HepG2 (cell line): ENCODE results near the gene SLC17A9. TPM values are rescaled to one million over a fixed set of nuclear protein-coding genes. Genes with fewer than 3 reads are reported as not detected.

Experiments
- BHLHE40 ChIP-seq: IDR thresholded peaks from 2 replicates; pipeline ENCODE4 v1.6.1; 2011; ENCODE audit warnings: low read length, improper control_type of control experiment
- HBP1 ChIP-seq: IDR thresholded peaks from 2 replicates; pipeline ENCODE4 v1.6.1; 2016; ENCODE audit warnings: low read depth, control low read depth
- HOXA5 ChIP-seq: sonication (generic); formaldehyde crosslinking; IDR thresholded peaks from 2 replicates; pipeline ENCODE4 v1.4.0; 2020; ENCODE audit warnings: missing genetic modification reagents
- IKZF5 ChIP-seq: IDR thresholded peaks from 2 replicates; pipeline ENCODE4 v1.6.1; 2018; ENCODE audit warnings: missing genetic modification reagents, mild to moderate bottlenecking, missing compliant biosample characterization
- KDM1A ChIP-seq: IDR thresholded peaks from 2 replicates; pipeline ENCODE4 v1.6.1; 2016; ENCODE audit warnings: missing compliant biosample characterization
- KDM2A ChIP-seq: sonication (generic); formaldehyde crosslinking; IDR thresholded peaks from 2 replicates; pipeline ENCODE4 v1.4.0; 2020; ENCODE audit warnings: low read depth, missing genetic modification reagents, borderline replicate concordance
- MXD3 ChIP-seq: IDR thresholded peaks from 2 replicates; pipeline ENCODE4 v1.6.1; 2016; ENCODE audit warnings: mild to moderate bottlenecking, missing biosample characterization, missing genetic modification reagents
- RBFOX2 ChIP-seq: fragments of 200-400 bp; formaldehyde crosslinking; IDR thresholded peaks from 2 replicates; pipeline ENCODE4 v1.6.1; 2017; ENCODE audit warnings: low read depth, mild to moderate bottlenecking, low read length
- RCOR2 ChIP-seq: IDR thresholded peaks from 2 replicates; pipeline ENCODE4 v1.6.1; 2016; ENCODE audit warnings: missing biosample characterization, missing genetic modification reagents
- SPEN ChIP-seq: sonication (generic); formaldehyde crosslinking; IDR thresholded peaks from 2 replicates; pipeline ENCODE4 v1.5.1; 2020; ENCODE audit warnings: low read depth, mild to moderate bottlenecking, missing genetic modification reagents
- TRAFD1 ChIP-seq: sonication (generic); formaldehyde crosslinking; IDR thresholded peaks from 2 replicates; pipeline ENCODE4 v1.5.1; 2020; ENCODE audit warnings: missing genetic modification reagents, mild to moderate bottlenecking, borderline replicate concordance
- ZBTB38 ChIP-seq: sonication (generic); formaldehyde crosslinking; IDR thresholded peaks from 2 replicates; pipeline ENCODE4 v1.5.1; 2020; ENCODE audit warnings: mild to moderate bottlenecking, missing genetic modification reagents
- ZBTB43 ChIP-seq: sonication (generic); formaldehyde crosslinking; conservative IDR thresholded peaks from 2 replicates; pipeline ENCODE4 v1.4.0; 2020; ENCODE audit warnings: missing genetic modification reagents
- ZFP36L1 ChIP-seq: sonication (generic); formaldehyde crosslinking; IDR thresholded peaks from 2 replicates; pipeline ENCODE4 v1.8.0; 2022; ENCODE audit warnings: mild to moderate bottlenecking, missing genetic modification reagents, moderate library complexity
- ZNF598 ChIP-seq: sonication (generic); formaldehyde crosslinking; IDR thresholded peaks from 2 replicates; pipeline ENCODE4 v1.5.1; 2020; ENCODE audit warnings: mild to moderate bottlenecking, missing genetic modification reagents, borderline replicate concordance
- ZNF605 ChIP-seq: sonication (generic); formaldehyde crosslinking; IDR thresholded peaks from 2 replicates; pipeline ENCODE4 v1.8.0; 2022; ENCODE audit warnings: mild to moderate bottlenecking, missing genetic modification reagents
- ZNF644 ChIP-seq: IDR thresholded peaks from 2 replicates; pipeline ENCODE4 v1.6.1; 2016; ENCODE audit warnings: low read depth
- ZNF766 ChIP-seq: sonication (generic); formaldehyde crosslinking; IDR thresholded peaks from 2 replicates; pipeline ENCODE4 v1.5.0; 2020; ENCODE audit warnings: missing genetic modification reagents, borderline replicate concordance
- ZNF879 ChIP-seq: sonication (generic); formaldehyde crosslinking; IDR thresholded peaks from 2 replicates; pipeline ENCODE4 v1.8.1; 2023; ENCODE audit warnings: missing genetic modification reagents
- ZSCAN12 ChIP-seq: sonication (generic); formaldehyde crosslinking; IDR thresholded peaks from 2 replicates; pipeline ENCODE4 v1.9.0; 2021; ENCODE audit warnings: mild to moderate bottlenecking, missing genetic modification reagents
- polyA plus RNA-seq, 8 experiments: library from polyadenylated mRNA; depleted of rRNA in 3 of 8; stranded (reverse) in 7 of 8; unstranded in 1 of 8; fragments of >200 nt; fragmentation: Illumina TruSeq in 4 of 8; extraction: Trizol in 4 of 8; gene quantifications; 2 replicates each; pipeline versions ENCODE4 v1.2.1 to v1.2.3, GENCODE V29; 2011 to 2016; ENCODE audit warnings: low read depth in 4 of 8, missing spikeins in 1 of 8, mixed read lengths in 1 of 8; ENCODE audit not compliant: insufficient read depth in 1 of 8
- total RNA-seq, 5 experiments: library from RNA; depleted of rRNA; stranded (reverse); fragments of >200 nt; fragmentation: Illumina TruSeq; extraction: Trizol; gene quantifications; 2 replicates each; pipeline ENCODE4 v1.2.3, GENCODE V29; 2016; ENCODE audit warnings: low read depth in 1 of 5
- TF ChIP-seq, protein P1 (sequence below): sonication (generic); formaldehyde crosslinking; IDR thresholded peaks from 2 replicates; pipeline ENCODE4 v1.5.0; 2020; ENCODE audit warnings: mild to moderate bottlenecking, missing genetic modification reagents

The SLC17A9 gene
- total and polyA plus RNA-seq, 2 of the 13 experiments (the other 11 are each of a cell fraction or from before 2014, with no cell fraction given), result 110 to 191 TPM

DNA sequence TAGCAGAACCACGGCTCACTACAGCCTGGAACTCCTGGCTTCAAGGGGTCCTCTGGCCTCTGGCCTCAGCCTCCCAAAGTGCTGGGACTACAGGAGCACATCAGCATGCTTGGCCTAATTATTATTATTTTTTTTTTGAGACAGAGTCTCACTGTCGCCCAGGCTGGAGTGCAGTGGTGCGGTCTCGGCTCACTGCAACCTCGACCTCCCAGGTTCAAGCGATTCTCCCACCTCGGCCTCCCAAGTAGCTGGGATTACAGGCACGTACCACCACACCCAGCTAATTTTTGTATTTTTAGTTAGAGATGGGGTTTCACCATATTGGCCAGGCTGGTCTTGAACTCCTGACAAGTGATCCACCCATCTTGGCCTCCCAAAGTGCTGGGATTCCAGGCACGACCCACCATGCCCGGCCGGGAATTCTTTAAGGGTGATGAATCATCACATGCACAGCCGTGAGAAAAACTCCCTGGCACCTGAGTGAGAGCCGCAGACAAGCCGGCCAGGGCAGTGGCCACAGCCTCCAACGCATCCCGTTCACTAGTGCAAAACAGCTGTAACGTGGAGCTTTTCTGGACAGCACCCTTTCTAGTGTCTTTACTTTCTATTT lies 29.3 kb upstream of the SLC17A9 start (continued):
- TF ChIP-seq ZNF605 (peak; percentile 26; the same call in 1 of the 2 replicates), RCOR2 (CRISPR knock-in tag) (peak; percentile 32; the same call in 1 of the 2 replicates), ZNF766 (peak; percentile 59; the same call in 1 of the 2 replicates), MXD3 (0 out of 2 replicates have a peak, but pooled peaks have one; percentile 45), TRAFD1 (CRISPR knock-in tag) (peak; percentile 76; the same call in 1 of the 2 replicates), HBP1 (peak; percentile 57; the same call in 1 of the 2 replicates), KDM2A (CRISPR knock-in tag) (peak; percentile 43), ZNF644 (CRISPR knock-in tag) (peak; percentile 80), ZNF879 (0 out of 2 replicates have a peak, but pooled peaks have one; percentile 30), HOXA5 (CRISPR knock-in tag) (0 out of 2 replicates have a peak, but pooled peaks have one; percentile 71), IKZF5 (CRISPR knock-in tag) (peak; percentile 50; the same call in 1 of the 2 replicates), ZFP36L1 (CRISPR knock-in tag) (peak; percentile 18; the same call in 1 of the 2 replicates), BHLHE40 (peak; percentile 87), ZNF598 (CRISPR knock-in tag) (peak; percentile 79; the same call in 1 of the 2 replicates), ZBTB43 (peak; percentile 61; the same call in 1 of the 2 replicates), KDM1A (CRISPR knock-in tag) (peak; percentile 50; the same call in 1 of the 2 replicates), ZBTB38 (CRISPR knock-in tag) (peak; percentile 83), ZSCAN12 (CRISPR knock-in tag) (0 out of 2 replicates have a peak, but pooled peaks have one; percentile 8), RBFOX2 (peak; percentile 70; the same call in 1 of the 2 replicates), SPEN (peak; percentile 49; the same call in 1 of the 2 replicates)
- TF ChIP-seq, protein P1, sequence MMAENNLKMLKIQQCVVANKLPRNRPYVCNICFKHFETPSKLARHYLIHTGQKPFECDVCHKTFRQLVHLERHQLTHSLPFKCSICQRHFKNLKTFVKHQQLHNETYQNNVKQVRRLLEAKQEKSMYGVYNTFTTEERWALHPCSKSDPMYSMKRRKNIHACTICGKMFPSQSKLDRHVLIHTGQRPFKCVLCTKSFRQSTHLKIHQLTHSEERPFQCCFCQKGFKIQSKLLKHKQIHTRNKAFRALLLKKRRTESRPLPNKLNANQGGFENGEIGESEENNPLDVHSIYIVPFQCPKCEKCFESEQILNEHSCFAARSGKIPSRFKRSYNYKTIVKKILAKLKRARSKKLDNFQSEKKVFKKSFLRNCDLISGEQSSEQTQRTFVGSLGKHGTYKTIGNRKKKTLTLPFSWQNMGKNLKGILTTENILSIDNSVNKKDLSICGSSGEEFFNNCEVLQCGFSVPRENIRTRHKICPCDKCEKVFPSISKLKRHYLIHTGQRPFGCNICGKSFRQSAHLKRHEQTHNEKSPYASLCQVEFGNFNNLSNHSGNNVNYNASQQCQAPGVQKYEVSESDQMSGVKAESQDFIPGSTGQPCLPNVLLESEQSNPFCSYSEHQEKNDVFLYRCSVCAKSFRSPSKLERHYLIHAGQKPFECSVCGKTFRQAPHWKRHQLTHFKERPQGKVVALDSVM, result peak; percentile 63; the same call in 1 of the 2 replicates
